Measurements from ENCODE around the gene COL16A1. TPM values are rescaled to one million over a fixed set of nuclear protein-coding genes. Genes with fewer than 3 reads are reported as not detected.

COL16A1 gene
- total and polyA plus RNA-seq, 2 of the 13 experiments (the other 11 are each of a cell fraction or from before 2014, with no cell fraction given): 4.3 to 12.2 TPM

DNA sequence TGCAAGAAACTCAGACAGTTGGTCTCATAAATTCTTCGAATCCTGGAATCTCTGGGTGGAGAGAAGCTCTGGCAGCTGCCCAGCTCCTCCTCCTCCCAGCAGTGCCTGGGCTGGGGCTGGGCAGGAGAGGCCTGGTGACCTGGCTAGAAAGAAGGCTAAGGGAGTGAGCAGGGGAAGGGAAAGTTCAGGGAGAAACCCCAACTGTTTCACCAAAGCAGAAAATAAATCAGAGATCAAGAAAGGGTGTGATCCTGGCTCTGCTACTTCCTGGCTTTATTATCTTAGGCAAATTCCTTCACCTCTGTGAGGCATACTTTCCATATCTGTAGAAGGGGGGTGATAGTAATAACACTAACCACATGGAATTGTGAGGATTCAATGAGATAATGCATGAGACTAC, 8.8 kb upstream of the COL16A1 start:
- DNase-seq (ENCODE audit: low spot score) (no peak), ATAC-seq (no peak), FAIRE-seq (no peak)
- in situ Hi-C loops (cut with HindIII; ENCODE audit: extremely low pct_ligation_motif_present, low pct_unique_long_range_greater_than_20kb): no loop called here
- H3K4me1 ChIP-seq (ENCODE audit: insufficient read depth, low read length): peaks cover 52% of the 10 kb centered on the region
- no TSS peak for BruUV-seq (replicated peaks)
- H3K79me2 ChIP-seq (ENCODE audit: insufficient read depth, low read length): no peaks in the 10 kb centered on the region
- H3K36me3 ChIP-seq (replicated peaks in 1 of 2; ENCODE audit: control insufficient read depth in 1 of 2, insufficient read depth in 2 of 2, low read length in 2 of 2): no peaks in the 10 kb centered on the region
- CTCF ChIA-PET (ENCODE audit: low intra/inter-chr PET ratio, low total read pairs): no interaction called here
- no peak overlapping the region for H3K9ac ChIP-seq (ENCODE audit: insufficient read depth, low read depth, low read length)
- peaks cover 2 to 17% of the 10 kb centered on the region in 2 experiments; a peak in 3 of 5 replicates for H3K27me3 ChIP-seq (ENCODE audit: control insufficient read depth in 1 of 2, insufficient read depth in 2 of 2, low read length in 2 of 2)
- TF ChIP-seq IRX3 (CRISPR knock-in tag; IDR thresholded peaks at IDR 0.05; ENCODE audit: borderline replicate concordance, low read depth): no peak
- TF ChIP-seq ZNF44 (CRISPR knock-in tag; IDR thresholded peaks at IDR 0.05): no peak
- no peak for TF ChIP-seq NBN (conservative IDR thresholded peaks at IDR 0.05)
- WGBS (ENCODE audit: low lambda C conversion rate): 0% methylated on average over 1 of the region's 1 CpG
- H4K20me1 ChIP-seq (ENCODE audit: insufficient read depth, low read length): no peaks in the 10 kb centered on the region
- no peak overlapping the region for H3K27ac ChIP-seq (ENCODE audit: extremely low read length, insufficient read depth, low read length)
- no peak overlapping the region for H3K4me3 ChIP-seq (replicated peaks in 1 of 3; ENCODE audit: insufficient read depth in 1 of 3, low read depth in 2 of 3, low read length in 3 of 3)
- no peak overlapping the region for H3K4me2 ChIP-seq (ENCODE audit: low read depth, low read length)
- POLR2A ChIA-PET: interaction anchor here (1.4 kb wide), 1 partner anchor 9 kb away, joined by 4 read pairs; the partner anchor contains the start of gene COL16A1
- no peak overlapping the region for H2AFZ ChIP-seq (ENCODE audit: low read length)
- intact Hi-C loops (cut with micrococcal nuclease; ENCODE audit: unreplicated experiment): no loop called here
- H3K9me3 ChIP-seq (ENCODE audit: low read length): no peaks in the 10 kb centered on the region

DNA sequence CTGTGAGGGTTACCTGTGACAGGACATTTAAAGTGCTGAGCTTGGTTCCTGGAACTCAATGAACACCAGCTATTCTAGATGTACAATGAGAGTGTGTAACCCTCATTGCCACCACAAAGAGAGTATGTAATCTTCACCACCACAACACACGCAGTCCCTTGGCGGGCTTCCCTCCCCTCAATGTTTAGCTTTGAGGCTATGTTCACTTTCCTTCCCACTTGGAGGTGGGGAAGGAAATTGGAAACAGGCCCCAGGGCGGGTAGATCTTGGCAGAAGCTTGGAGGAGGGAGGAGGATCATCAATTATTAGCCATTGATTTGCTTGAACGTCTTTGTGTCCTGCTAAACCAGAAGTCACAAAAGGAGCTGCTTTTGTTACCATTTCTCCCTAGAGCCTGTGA, 8.3 kb upstream of the COL16A1 start:
- WGBS (ENCODE audit: low lambda C conversion rate): 22% methylated on average over 3 of the region's 4 CpGs
- in situ Hi-C loops (cut with HindIII; ENCODE audit: extremely low pct_ligation_motif_present, low pct_unique_long_range_greater_than_20kb) (no loop called here), intact Hi-C loops (cut with micrococcal nuclease; ENCODE audit: unreplicated experiment) (no loop called here)
- H3K9me3 ChIP-seq (ENCODE audit: low read length): no peaks in the 10 kb centered on the region
- H3K4me1 ChIP-seq (ENCODE audit: insufficient read depth, low read length): peaks cover 52% of the 10 kb centered on the region
- no peaks in the 10 kb centered on the region for H4K20me1 ChIP-seq (ENCODE audit: insufficient read depth, low read length)
- CTCF ChIA-PET (ENCODE audit: low intra/inter-chr PET ratio, low total read pairs): no interaction called here
- TF ChIP-seq ZNF33B (CRISPR knock-in tag; IDR thresholded peaks at IDR 0.05): no peak
- TF ChIP-seq, protein P1, sequence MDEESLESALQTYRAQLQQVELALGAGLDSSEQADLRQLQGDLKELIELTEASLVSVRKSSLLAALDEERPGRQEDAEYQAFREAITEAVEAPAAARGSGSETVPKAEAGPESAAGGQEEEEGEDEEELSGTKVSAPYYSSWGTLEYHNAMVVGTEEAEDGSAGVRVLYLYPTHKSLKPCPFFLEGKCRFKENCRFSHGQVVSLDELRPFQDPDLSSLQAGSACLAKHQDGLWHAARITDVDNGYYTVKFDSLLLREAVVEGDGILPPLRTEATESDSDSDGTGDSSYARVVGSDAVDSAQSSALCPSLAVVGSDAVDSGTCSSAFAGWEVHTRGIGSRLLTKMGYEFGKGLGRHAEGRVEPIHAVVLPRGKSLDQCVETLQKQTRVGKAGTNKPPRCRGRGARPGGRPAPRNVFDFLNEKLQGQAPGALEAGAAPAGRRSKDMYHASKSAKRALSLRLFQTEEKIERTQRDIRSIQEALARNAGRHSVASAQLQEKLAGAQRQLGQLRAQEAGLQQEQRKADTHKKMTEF (CRISPR knock-in tag; IDR thresholded peaks at IDR 0.05): no peak
- no peak for TF ChIP-seq EZH2 (conservative IDR thresholded peaks at IDR 0.05; ENCODE audit: low read depth, low read length)
- TF ChIP-seq NR2F2 (IDR thresholded peaks at IDR 0.05; ENCODE audit: borderline replicate concordance, low read depth): no peak
- TF ChIP-seq SKI (IDR thresholded peaks at IDR 0.05; ENCODE audit: partially characterized antibody): no peak
- no peak for TF ChIP-seq HCFC1 (IDR thresholded peaks at IDR 0.05; ENCODE audit: low read depth, low read length)
- TF ChIP-seq ZNF547 (CRISPR knock-in tag; IDR thresholded peaks at IDR 0.05): no peak
- H3K9ac ChIP-seq (ENCODE audit: insufficient read depth, low read depth, low read length): no peak overlapping the region
- no peaks in the 10 kb centered on the region for H3K36me3 ChIP-seq (replicated peaks in 1 of 2; ENCODE audit: control insufficient read depth in 1 of 2, insufficient read depth in 2 of 2, low read length in 2 of 2)
- DNase-seq (ENCODE audit: low spot score) (no peak), FAIRE-seq (no peak), ATAC-seq (no peak)
- no peak overlapping the region for H3K4me3 ChIP-seq (replicated peaks in 1 of 3; ENCODE audit: insufficient read depth in 1 of 3, low read depth in 2 of 3, low read length in 3 of 3)
- POLR2A ChIA-PET: interaction anchor here (1.4 kb wide), 1 partner anchor 8 kb away, joined by 4 read pairs; the partner anchor contains the start of gene COL16A1
- H2AFZ ChIP-seq (ENCODE audit: low read length): no peak overlapping the region
- no peaks in the 10 kb centered on the region for H3K79me2 ChIP-seq (ENCODE audit: insufficient read depth, low read length)
- peaks cover 2 to 18% of the 10 kb centered on the region in 2 experiments; a peak in 3 of 5 replicates for H3K27me3 ChIP-seq (ENCODE audit: control insufficient read depth in 1 of 2, insufficient read depth in 2 of 2, low read length in 2 of 2)
- no TSS peak for BruUV-seq (replicated peaks)
- no peak overlapping the region for H3K4me2 ChIP-seq (ENCODE audit: low read depth, low read length)
- no peak overlapping the region for H3K27ac ChIP-seq (ENCODE audit: extremely low read length, insufficient read depth, low read length)
